ENCODE data around the gene SEC14L6.

The SEC14L6 gene

DNA sequence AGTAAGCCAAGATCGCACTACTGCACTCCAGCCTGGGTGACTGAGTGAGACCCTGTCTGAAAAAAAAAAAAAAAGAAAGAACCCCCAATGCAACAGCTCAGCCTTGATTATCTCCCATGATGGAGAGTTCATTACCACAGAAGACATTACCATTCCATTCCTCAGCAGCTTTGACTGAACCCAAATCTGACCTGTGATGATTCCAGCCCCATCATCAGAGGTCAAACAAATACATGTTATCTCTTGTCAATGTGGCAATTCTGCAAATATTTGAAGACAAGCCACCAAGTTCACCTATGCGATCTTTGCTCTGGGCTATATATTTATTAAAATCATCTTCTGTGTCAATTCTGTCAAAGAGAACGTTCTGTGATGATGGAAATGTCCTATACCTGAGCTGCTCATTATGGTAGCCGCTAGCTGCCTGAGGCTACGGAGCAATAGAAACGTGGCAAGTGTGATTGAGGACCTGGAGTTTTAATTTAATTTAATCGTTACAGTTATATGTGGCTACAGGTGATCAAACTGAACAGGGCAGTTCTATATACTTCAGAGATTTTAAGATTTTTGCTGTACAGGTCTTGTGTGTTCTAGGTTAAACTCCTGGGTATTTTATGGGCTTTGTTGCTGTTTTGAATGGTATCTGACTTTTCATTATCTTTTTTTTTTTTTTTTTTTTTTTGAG, 48.9 kb downstream of the SEC14L6 start:
- no peak for DNase-seq (ENCODE audit: low read depth in 2 of 2)

DNA sequence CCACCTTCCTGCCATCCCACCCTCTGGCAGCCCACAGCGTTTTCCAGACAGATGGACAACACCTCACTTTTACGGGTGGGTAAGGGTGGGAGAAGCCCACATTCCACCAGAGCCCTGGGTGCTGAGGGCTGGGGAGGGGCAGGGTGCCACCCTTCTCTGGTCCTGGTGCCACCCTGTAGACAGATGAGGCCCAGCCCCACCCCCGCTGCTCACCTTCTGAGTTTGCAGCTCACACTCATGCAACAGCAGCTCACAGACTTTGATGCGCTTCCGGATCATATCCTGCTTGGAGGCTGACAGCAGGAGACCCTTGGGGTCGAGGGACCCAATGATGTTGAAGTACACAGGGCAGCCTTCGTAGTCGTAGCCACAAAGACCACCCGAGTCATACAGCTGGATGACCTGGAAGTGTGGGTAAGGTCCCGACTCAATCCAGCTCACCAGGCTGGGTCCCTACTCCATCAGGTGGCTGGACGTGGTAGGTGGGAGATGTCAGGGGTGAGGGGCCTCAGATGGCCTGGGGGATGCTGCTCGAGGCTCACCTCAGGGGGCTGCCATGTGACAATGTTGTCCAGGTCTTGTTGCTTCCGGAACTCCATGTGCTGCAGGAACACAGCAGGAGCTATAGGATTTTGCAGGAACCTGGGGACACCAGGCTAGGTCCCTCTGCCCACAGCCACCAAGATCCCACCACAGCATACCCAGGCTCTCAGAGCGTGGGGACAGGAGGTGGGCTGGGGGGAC, 51.3 kb downstream of the SEC14L6 start:
- DNase-seq (ENCODE audit: low read depth in 2 of 2) = no peak

DNA sequence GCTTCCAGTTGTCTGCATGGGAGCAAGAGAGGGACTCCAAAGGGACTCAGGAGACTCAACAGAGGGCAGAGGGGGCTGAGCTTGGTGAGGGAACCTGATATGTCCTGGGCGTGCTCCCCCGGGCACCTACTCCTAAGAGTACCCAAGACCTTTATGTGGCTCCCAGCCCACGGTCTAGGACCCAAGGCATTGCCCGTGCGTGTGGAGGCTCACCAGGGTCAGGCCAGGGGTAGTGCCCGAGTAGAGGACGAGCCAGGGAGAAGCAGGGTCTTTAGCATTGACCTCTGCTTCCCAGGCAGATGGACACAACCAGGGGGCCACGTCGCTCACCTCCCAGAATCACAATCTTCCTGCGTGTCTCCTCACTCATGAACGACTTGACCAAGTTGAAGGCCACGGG, 54.4 kb downstream of the SEC14L6 start:
- no peak for DNase-seq (ENCODE audit: low read depth in 2 of 2)

DNA sequence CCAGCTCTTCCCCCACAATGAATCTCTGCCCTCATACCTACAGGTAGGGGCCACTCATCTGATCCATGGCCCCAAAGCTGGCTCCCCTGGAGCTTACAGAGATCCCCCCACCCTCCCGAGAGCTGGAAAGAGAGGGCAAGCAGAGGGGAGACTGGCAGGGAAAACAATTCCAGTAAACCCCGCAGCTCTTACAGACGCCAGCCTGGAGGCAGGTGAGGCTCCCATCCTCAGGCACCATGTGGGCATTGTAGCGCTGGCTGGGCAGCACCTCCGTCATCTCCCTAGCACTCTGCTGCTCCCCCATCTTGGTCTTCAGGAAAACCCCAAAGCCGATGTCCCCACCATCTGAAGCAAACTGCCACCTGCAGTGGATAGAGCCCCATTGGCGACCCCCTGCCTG, 55.2 kb downstream of the SEC14L6 start:
- DNase-seq (ENCODE audit: low read depth in 2 of 2) = no peak

DNA sequence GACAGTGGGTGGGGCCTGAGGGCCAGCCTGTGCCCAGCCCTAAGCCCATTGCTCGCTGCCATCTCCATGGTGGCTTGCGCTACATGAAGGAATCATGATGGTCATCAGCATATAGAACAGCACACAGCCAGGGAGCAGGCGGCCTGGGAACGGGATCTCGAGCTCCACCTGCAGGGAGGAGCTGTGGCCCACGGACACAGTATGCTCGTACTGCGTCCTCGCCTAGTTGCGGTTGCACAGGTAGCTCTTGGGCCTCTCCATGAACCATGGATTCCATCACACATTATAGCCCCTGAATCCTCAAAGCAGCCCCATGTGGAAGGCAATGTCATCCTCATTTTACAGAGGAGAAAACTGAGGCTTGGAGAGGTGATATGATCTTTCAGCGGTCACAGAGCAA, 56.1 kb downstream of the SEC14L6 start:
- DNase-seq (ENCODE audit: low read depth in 2 of 2) = no peak

DNA sequence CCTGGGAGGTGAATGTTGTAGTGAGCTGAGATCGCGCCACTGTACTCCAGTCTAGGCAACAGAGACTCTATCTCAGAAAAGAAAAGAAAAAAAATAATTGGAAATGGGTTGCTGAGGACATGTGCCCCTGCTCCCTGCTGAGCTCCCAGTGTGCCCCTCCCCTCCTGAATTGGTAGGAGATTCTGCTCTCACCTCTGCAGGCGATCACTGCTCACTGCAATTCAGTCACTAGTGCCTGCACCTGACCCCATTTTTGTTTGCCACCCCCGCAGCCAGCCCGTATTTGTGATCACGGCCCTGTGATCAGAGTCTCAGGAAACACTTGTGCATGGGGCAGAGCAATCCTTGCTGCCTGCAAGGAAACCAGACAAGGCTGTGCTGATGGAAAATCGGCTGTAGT, 58.4 kb downstream of the SEC14L6 start:
- no peak for DNase-seq (ENCODE audit: low read depth in 2 of 2)

DNA sequence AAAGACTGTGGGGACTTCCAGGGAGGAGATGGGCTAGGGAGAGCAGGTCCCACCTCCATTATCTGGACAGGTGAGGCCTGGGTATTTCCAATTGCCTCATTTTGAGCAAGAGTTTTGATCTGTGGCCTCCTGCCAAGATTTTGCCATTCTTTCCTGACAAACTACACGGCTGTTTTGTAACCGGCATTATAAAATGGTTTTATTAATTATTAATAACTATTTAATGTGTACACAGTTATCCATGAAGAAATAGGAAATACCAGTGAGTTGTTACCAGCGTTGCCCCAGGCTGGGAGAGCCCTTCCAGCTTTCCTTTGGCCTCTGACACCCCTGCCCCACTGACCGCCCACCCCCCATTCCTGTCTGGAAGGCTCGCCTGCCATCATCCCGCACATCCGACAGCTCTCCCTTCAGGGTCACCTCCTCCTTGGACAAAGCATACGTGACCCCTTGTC, 59.9 kb downstream of the SEC14L6 start:
- no peak for DNase-seq (ENCODE audit: low read depth in 2 of 2)

DNA sequence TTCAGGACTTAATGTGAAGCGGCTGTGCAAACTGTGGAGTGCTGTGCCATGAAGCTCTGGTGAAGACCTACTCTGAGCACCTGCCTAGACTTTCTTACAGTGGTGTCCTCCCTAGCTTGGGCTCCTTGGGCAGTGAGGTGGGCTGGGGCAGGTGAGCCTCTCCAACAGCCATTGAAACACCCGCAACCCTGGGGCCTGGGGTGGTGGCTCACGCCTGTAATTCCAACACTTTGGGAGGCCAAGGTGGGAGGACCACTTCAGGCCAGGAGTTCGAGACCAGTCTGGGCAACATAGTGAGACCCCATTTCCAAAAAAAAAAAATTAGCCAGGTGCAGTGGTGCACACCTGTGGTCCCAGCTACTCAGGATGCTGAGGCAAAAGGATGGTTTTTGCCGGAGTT, 60.4 kb downstream of the SEC14L6 start:
- DNase-seq (ENCODE audit: low read depth in 2 of 2) = no peak

DNA sequence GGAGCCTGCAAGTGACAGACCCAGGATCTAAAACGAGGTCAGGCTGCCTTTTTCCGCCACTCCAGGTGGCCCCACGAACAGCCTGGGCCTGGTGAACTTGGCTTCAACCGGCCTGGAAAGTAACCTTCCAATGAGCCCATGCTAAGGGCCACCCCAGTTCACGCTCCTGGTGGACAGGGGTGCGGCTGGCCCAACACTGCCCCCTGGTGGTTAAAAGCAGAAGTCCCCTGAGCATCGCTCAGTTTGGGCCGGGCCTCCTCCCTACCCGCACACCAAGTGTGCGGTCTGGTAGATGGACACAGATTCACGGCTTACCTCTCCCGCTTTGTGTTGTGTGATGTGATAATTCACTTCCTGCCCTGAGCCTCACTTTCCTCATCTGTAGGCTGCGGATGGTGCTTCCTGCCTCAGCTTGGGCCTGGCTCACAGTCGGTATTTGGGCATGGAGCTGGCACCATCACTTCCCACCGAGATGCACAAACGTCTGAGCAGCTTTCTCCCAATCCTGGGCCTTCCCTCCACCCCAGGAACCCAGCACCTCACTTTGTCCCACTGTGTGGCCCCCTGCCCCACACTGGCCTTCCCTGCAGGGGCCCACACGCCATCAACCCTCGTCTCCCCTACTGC, 61.1 kb downstream of the SEC14L6 start:
- no peak for DNase-seq (ENCODE audit: low read depth in 2 of 2)

DNA sequence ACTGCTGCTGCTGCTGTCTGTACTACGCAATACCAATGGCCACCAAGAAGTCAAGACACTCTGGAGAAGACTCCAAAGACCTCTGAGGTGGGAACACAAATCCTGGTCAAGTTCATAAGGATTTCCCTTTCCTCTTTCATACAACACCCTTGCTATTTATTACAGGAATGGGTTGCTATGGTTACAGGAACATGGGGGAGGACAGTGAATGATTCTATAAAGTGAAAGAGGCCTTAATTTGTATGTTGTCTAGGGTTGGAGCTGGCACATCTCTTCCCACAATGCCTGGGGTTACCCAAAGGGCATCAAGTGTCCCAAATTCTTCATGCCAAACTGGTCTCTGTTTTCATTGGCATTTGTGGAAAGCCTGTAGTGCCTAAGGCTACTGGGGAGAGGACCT, 63.4 kb downstream of the SEC14L6 start:
- no peak for DNase-seq (ENCODE audit: low read depth in 2 of 2)

DNA sequence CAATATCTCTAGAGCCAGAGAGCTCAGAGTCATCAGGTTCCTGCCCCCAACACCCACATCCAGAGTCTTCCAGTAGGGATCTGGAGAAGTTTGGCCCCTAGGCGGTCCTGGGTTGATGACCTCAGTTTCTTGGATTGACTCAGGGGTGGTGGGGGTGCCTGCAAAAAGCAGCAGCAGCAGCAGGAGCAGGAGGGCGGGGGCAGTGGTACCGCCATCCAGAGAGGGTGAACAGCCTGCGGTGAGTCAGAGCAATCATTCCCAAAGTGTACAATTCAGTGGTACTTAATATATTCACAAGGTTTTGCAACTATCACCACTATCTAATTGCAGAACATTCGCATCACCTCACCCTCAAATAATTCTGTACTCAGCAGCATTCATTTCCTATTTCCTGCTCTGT, 64.8 kb downstream of the SEC14L6 start:
- no peak for DNase-seq (ENCODE audit: low read depth in 2 of 2)

DNA sequence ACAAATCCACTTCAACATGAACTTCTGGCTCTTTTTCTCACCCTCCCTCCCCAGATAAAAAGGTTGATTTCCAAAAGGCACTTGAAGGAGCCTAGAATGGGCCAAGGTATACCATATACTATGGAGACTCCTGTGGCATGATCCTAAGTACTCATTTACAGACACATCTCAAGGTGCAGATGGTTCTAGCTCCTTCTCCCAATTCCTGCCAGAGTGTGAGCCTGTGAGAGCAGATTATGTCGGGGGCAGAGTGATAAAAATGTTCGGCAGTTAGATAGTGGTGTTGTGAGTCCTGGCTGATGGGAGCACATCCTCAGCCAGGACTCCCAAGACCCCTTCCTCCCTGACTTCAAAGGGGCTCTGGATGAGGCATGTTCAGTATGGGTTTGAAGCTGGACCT, 66.6 kb downstream of the SEC14L6 start:
- no peak for DNase-seq (ENCODE audit: low read depth in 2 of 2)

DNA sequence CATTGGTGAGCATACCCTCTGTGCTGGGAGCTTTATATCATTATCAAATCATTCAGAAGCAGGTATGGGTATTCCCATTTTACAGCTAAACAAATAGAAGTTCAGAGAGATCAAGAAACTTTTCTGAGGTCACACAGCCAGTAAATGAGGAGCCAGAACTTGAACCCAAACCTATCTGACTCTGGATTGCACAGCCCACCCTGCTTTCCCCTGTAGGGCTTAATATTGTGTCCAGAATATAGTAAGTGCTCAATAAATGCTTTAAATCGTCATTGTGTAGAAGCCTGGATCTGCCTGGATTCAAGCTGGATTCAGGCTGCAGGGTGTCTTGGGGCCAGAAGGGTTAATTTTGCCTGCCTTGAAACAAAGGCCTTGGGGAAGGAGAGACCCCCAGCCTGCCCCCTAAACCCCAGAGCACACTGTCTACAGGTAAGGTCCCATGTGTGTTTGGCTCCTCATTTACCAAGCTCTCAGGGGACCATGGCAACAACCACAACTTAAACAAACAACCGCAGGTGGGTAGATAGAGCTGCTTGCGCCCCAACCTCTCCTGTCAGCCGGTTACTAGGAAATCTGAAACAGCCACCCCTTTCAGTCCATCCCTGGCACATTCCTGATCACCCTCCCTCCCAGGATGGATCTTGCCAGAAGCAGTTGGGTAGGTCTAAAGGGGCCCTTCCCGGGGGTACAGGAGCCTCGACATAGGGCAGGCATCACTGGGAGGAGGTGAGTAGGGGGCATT, 71.7 kb downstream of the SEC14L6 start:
- no peak for DNase-seq (ENCODE audit: low read depth in 2 of 2)

DNA sequence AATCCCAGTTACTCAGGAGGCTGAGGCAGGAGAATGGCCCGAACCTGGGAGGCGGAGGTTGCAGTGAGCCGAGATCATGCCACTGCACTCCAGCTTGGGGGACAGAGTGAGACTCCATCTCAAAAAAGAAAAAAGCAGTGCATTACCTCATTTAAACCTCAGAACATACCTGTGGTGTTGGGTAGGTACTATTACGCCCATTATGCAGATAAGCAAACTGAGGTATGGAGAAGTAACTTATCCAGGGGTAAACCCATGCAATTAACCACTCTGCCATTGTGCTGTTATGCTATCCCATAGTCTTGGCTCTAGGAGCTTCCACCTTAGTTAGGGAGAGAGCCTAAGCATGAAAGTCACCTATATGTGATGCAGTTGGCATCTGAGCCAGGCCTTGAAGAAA, 72.4 kb downstream of the SEC14L6 start:
- DNase-seq (ENCODE audit: low read depth in 2 of 2) = no peak

DNA sequence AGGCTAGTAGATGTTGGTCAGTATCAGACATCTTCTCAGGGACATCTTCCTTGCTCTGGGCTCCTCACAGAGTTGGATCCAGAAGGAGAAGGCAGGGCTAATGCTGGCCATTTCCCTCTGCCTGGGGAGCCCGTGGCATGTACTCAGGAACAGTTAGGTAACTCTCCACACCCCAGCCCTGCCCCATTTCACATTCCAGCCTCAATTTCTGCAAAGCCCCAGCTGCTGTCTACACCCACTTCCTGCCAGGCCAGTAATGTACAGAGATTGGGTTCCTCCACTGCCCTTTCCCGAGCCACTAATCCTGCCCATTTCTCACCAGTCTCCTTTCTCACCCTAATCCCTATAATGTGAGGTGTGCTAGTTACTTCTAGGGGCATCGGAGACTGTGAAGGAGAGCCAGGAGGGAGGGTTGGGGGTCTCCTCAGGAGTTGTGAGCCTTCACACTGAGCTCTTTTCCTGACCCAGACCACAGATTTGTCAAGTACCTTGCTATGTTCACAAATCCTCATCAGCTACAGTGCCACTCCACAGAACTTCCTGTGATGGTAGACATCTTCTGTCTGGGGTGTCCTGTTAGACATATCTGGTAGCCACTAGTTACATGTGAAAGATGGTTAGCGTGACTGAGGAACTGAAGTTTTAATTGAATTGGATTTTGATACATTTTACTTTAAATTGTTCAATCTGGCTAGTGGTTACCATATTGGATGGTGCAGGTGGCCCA, 73.4 kb downstream of the SEC14L6 start:
- DNase-seq (ENCODE audit: low read depth in 2 of 2) = no peak
